MV-4-11 (cell line): ENCODE results near the gene ATP1A2.
A peak's percentile ranks its signal among the peaks of the same experiment; 100 is the strongest.
"Not testable (repeated sequence)": the region's sequence is repeated elsewhere in the genome, so short reads cannot be mapped to it uniquely, and the experiment has no call there.

Source experiments
- DNase-seq: peaks from one replicate; lab custom pipeline; 2025; lab: John Stamatoyannopoulos, UW

Gene ATP1A2

GRCh38 chr1:160124705-160125478, 9.3 kb downstream of the ATP1A2 start:
- peak; percentile 38 for DNase-seq

GRCh38 chr1:160125746-160126145, 10.2 kb downstream of the ATP1A2 start:
- DNase-seq: no peak

- DNase-seq: not testable (repeated sequence)
These were observed 10.8 kb downstream of the ATP1A2 start for GRCh38 chr1:160126342-160126741.

- DNase-seq: no peak
These were observed 11.8 kb downstream of the ATP1A2 start for GRCh38 chr1:160127381-160127780.

- peak; percentile 13 for DNase-seq
These were observed 12.4 kb downstream of the ATP1A2 start for GRCh38 chr1:160127865-160128523.

- DNase-seq: no peak
These were observed 13.1 kb downstream of the ATP1A2 start for GRCh38 chr1:160128636-160129035.

- no peak for DNase-seq
These were observed 13.5 kb downstream of the ATP1A2 start for GRCh38 chr1:160129046-160129445.

- DNase-seq: no peak
These were observed 14.0 kb downstream of the ATP1A2 start for GRCh38 chr1:160129558-160129957.

- DNase-seq: no peak
These were observed 14.4 kb downstream of the ATP1A2 start for GRCh38 chr1:160129966-160130365.

- no peak for DNase-seq
These were observed 14.9 kb downstream of the ATP1A2 start for GRCh38 chr1:160130486-160130885.

GRCh38 chr1:160130939-160131338, 15.4 kb downstream of the ATP1A2 start:
- DNase-seq: no peak

- no peak for DNase-seq
These were observed 16.4 kb downstream of the ATP1A2 start for GRCh38 chr1:160131803-160132565.

GRCh38 chr1:160133990-160134770, 18.6 kb downstream of the ATP1A2 start:
- no peak for DNase-seq

GRCh38 chr1:160134791-160135572, 19.4 kb downstream of the ATP1A2 start:
- DNase-seq: peak; percentile 88

GRCh38 chr1:160136121-160136925, 20.8 kb downstream of the ATP1A2 start:
- no peak for DNase-seq

- no peak for DNase-seq
These were observed 21.3 kb downstream of the ATP1A2 start for GRCh38 chr1:160136926-160137200.

GRCh38 chr1:160137216-160137862, 21.8 kb downstream of the ATP1A2 start:
- peak; percentile 15 for DNase-seq

GRCh38 chr1:160139840-160140239, 24.3 kb downstream of the ATP1A2 start:
- DNase-seq: no peak

GRCh38 chr1:160143695-160144094, 28.1 kb downstream of the ATP1A2 start:
- DNase-seq: peak; percentile 94

- DNase-seq: no peak
These were observed 29.4 kb downstream of the ATP1A2 start for GRCh38 chr1:160144921-160145320.
